ENCODE data around the gene TSC22D4. TPM values are rescaled to one million over a fixed set of nuclear protein-coding genes. Genes with fewer than 3 reads are reported as not detected.

TSC22D4 gene
- total and polyA plus RNA-seq, 9 of the 15 experiments (the other 6 are each of a cell fraction or from before 2014, with no cell fraction given): 0.37 to 107 (median 28.7) TPM

GRCh38 chr7:100478958-100479660 is at the start of gene TSC22D4 (continued):
- TF ChIP-seq NR2C1 (IDR thresholded peaks at IDR 0.05) (0 out of 2 replicates have a peak, but pooled peaks have one; percentile 35), NR2C1 (tag; IDR thresholded peaks at IDR 0.05) (no peak), FOXO4 (CRISPR knock-in tag; IDR thresholded peaks at IDR 0.05) (no peak), FOS (IDR thresholded peaks at IDR 0.05; ENCODE audit: extremely low read depth, insufficient read length) (no peak), HNRNPH1 (optimal IDR thresholded peaks at IDR 0.05; ENCODE audit: low read depth, low read length) (no peak), CHD4 (IDR thresholded peaks at IDR 0.05; ENCODE audit: insufficient read depth, insufficient replicate concordance, low read depth, low read length, poor library complexity, severe bottlenecking) (no peak), HOMEZ (CRISPR knock-in tag; IDR thresholded peaks at IDR 0.05) (no peak), SNAPC5 (CRISPR knock-in tag; IDR thresholded peaks at IDR 0.05) (no peak), CEBPB (tag; IDR thresholded peaks at IDR 0.05) (no peak), CBFA2T2 (conservative IDR thresholded peaks at IDR 0.05) (peak; percentile 45; the same call in 1 of the 2 replicates), POLR2A (conservative IDR thresholded peaks at IDR 0.05) (peak; percentile 88), SMARCE1 (IDR thresholded peaks at IDR 0.05) (peak; percentile 87), FOXM1 (IDR thresholded peaks at IDR 0.05; ENCODE audit: low read depth) (peak; percentile 66), FOXM1 (CRISPR knock-in tag; IDR thresholded peaks at IDR 0.05; ENCODE audit: low read depth) (no peak), PURB (CRISPR knock-in tag; IDR thresholded peaks at IDR 0.05; ENCODE audit: low read depth) (no peak), POLR2H (tag; IDR thresholded peaks at IDR 0.05; ENCODE audit: low read depth) (no peak), ZNF75A (CRISPR knock-in tag; IDR thresholded peaks at IDR 0.05) (no peak), AFF1 (IDR thresholded peaks at IDR 0.05; ENCODE audit: low read depth in 1 of 2, partially characterized antibody in 2 of 2) (peak in 1 of 2 experiments; percentile 89), ZKSCAN3 (CRISPR knock-in tag; IDR thresholded peaks at IDR 0.05) (no peak), DLX4 (CRISPR knock-in tag; IDR thresholded peaks at IDR 0.05) (no peak), TAF7 (tag; IDR thresholded peaks at IDR 0.05) (peak; percentile 40; the same call in 1 of the 2 replicates), RAD51 (IDR thresholded peaks at IDR 0.05; ENCODE audit: borderline replicate concordance, low read depth) (peak; percentile 67)

All from K562 (cell line).